Kidney tubule cell (primary cell): ENCODE data around the gene ACOT12.
A peak's percentile ranks its signal among the peaks of the same experiment; 100 is the strongest.
"Not testable (repeated sequence)": the region's sequence is repeated elsewhere in the genome, so short reads cannot be mapped to it uniquely, and the experiment has no call there.

Experiments used
- DNase-seq: peaks from one replicate; pipeline ENCODE4 v3.0.0-alpha.2; 2018; ENCODE audit warnings: low spot score

Gene ACOT12

GRCh38 chr5:81393783-81394718, at the start of gene ACOT12:
TSS of gene ACOT12 (minus strand) at chr5:81394134. CDS start at chr5:81394114, 20 bp downstream.
- no peak for DNase-seq

GRCh38 chr5:81435023-81435422, 41.1 kb upstream of the ACOT12 start:
- no peak for DNase-seq

DNA sequence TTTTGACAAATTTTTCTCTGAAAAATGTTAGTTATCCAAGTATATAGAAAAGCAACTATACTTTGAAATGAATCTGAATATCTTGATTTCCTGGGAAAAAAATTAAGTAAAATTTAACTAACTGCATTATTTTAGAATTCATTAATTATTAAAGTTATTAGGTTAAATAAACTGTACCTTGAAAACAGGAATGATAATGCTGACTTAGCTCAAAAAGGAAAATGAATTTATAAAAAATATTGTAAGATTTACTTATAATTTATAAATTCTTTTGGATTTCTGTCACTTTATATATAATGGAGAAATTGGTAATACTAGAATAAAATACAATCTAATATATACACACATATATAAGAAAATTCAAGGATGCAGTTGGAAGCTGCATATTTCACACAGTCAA, 36.1 kb upstream of the ACOT12 start:
- DNase-seq, result no peak

DNA sequence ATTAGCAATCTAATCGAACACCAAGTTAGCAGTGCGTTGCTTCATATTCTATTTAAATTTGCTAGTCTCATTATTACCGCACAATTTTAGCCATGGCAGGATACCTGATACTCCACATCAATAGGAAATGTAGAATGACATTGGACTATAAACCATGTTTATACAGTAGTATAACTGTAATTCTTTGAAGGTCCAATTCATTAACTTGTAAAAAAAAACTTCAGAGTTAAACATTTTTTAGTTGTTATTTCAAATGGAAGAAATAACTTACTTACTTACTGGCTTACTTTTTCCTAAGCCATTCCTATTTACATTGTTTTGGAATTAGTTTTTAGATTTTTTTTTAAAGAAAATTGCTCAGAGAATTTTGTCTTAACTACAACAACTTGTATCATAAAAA, 35.4 kb upstream of the ACOT12 start:
- no peak for DNase-seq

GRCh38 chr5:81428861-81429260, 34.9 kb upstream of the ACOT12 start:
- no peak for DNase-seq

- DNase-seq, result no peak
These were observed 34.5 kb upstream of the ACOT12 start for GRCh38 chr5:81428446-81428845.

- DNase-seq, result no peak
These were observed 33.6 kb upstream of the ACOT12 start for GRCh38 chr5:81427566-81427965.

- no peak for DNase-seq
These were observed 32.6 kb upstream of the ACOT12 start for GRCh38 chr5:81426359-81427030.

DNA sequence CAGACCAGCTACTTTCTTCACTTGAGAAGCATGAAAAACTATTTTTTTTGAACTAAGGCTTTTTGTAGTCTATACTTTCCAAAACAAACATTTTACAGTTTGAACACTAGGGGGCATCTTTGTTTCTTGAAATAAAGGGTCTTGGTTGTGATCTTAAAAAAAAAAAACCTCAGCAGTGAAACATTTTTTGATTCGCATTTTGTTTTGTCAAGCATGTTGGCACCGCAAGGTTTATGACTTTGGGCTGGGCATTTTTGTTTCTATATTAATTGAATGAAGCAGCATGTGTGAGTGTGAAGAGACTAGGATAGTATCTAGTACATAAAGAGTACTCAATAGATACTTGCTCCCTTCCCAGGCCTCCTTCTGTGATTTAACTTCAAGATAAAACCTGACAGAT, 31.6 kb upstream of the ACOT12 start:
- peak; percentile 50 for DNase-seq

GRCh38 chr5:81424728-81425127, 30.8 kb upstream of the ACOT12 start:
- no peak for DNase-seq

GRCh38 chr5:81422671-81423070, 28.7 kb upstream of the ACOT12 start:
- no peak for DNase-seq

DNA sequence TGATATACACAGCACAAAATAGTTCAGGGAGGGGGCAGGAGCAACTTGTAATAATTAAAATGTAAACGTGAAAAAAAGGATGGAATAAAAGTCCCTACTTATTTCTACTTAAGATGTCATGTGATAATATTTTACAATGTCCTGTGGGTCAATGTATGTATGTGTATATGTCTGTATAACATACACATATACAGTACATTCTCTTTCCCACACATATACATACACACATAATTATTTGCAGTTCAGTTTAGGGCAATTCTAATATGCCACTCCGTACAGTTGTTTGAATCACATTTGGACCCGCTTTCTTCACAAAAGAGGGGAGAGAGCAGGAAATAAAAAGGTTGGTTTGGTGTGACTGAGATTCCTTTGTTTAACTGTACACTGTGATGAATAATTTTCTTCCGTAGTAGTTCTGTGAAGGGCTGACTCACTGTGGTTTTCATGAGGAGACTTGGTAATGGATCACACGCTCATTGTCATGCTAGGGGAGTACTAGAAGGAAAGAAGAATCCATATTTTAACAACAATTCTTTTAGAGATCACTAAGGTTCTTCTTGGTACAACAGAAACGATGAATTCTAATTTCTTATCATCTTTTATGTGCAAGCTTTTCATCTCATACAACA, 26.2 kb upstream of the ACOT12 start:
- DNase-seq, result peak; percentile 92

DNA sequence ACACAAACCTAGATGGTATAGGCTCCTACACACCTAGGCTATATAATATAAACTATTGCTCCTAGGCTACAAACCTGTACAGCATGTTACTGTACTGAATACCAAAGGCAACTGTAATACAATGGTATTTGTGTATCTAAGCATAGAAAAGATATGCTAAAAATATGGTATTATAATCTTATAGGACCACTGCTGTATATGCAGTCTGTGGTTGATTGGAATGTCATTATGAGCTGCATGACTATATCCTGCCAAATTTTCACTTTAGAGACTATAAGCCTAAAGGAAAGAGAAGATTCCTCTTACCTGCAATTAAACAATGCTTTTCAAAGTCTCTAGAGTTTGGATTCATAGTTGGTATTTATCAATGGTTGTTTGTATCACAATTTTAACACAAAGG, 24.7 kb upstream of the ACOT12 start:
- DNase-seq, result no peak

DNA sequence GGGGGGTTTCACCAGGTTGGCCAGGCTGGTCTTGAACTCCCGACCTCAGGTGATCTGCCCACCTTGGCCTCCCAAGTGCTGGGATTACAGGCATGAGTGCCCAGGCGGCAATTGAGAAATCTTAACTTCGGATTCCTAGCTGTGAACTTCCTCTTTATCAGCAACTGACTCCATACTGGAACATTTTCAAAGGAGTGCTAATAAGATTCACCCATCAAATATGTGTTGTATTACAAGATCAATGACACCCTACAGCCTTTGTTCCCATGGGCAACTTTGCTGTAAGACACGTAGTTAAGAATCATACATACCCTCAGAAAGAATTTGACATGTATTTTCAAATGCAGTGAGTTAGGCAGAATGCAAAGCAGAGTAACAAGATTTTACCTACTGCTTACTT, 23.1 kb upstream of the ACOT12 start:
- peak; percentile 13 for DNase-seq

DNA sequence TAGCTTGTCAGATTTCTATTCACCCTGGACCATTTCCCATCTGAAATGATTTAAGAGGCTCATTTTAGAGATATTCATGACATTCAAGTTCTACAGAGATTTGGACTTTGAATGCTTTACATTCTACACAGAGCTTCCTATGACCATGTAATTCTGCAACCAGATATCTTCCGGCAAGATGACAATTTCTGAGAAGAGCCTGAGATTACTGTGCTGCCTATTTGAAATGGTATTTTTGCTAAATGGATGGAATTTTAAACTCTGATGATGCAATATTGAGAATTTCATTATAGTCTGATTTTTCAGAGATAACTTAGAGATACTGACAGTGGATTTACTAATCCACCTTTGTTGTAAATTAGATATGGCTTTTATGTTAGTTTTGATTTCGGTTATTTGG, 16.0 kb upstream of the ACOT12 start:
- DNase-seq, result no peak

- DNase-seq, result no peak
These were observed 15.4 kb upstream of the ACOT12 start for GRCh38 chr5:81409361-81409760.

- DNase-seq, result no peak
These were observed 14.6 kb upstream of the ACOT12 start for GRCh38 chr5:81408496-81408895.

- not testable (repeated sequence) for DNase-seq
These were observed 13.9 kb upstream of the ACOT12 start for GRCh38 chr5:81407811-81408210.

DNA sequence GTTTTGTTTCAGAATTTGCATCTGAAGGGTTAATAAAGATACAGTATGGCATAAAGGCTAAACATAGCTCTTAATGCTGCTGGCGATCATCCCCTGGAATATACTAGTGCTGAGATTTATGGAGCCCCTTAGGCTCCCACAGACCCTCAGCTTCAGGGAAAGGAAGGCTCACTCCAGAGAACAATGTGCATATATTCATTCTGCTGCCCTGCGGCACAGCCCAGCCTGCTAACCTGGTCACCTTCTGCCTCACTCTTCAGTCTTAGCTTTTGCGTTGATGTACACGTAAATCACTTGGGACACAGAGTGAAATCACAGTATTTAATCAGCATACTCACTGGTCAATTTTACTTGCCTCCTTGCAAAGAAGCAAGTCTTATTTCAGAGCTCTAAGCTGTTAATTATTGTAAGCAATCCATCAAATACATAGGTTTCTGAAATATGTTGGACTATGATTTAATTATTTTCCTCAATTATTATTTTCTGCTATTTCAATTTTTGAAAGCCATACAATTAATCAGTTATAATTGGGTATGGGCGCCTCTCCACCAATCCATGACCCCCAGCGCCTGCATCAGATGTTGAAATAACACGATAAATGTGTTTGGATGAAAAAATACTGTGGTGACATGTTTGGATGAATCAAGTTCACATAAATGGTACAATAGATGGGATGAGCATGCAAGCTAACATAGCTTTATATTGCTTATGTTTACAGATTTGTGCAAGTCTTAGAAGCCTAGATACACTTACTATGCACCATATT, 11.4 kb upstream of the ACOT12 start:
- DNase-seq, result no peak

DNA sequence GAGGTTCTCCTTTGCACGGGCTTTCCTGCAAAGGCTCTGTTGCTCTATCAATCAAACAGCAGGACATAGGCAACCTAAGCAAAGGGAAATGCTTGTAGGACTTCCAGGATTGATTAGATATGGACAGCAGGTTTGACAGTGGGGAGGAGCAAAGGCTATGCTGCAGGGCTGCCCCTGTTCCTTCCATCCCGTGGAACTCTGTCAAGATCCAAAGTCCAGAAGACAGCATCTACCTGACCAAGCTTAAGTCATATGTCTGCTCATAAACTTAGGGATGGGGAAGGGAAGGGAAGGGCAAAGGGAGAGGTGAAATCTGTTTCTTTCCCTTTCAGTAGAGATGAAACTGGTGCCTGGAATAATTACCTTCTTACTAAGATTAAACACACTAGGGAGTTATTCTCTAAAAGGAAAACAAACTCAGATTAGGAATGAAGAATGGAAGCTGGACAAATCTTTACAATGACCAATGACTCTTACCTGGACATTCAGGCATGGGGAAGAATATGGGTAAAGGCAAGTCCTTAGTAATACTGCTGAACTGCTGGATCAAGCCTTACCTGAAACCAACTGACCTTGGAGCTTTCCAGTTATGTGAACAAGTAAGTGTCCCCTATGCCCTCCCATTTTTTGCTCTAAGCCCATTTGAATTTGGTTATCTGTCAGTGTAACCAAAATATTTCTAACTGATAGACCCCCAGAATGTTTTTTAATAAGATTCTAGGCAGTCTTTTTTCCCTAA, 8.4 kb upstream of the ACOT12 start:
- DNase-seq, result no peak

DNA sequence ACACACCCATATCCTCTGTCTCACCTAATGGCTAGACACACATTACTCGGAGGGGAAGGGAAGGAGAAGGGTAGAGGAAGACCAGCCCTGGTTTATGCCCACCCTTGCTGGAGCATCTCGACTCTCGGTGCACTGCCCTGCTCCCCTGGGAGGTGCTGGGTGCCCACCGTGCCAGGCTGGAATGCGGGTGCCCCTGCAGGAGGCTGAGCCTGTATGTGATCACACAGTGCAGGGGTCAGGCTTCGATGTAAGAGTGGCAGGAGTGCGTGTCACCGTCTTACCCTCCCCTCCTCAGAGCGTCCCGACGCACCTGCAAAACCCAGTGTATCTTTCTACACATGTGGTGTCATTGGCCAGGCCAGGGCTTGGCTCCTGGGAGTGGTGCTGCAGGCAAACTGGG, 7.3 kb upstream of the ACOT12 start:
- DNase-seq, result no peak
